Measurements from ENCODE around the gene DPH5.
"Not testable (repeated sequence)": the region's sequence is repeated elsewhere in the genome, so short reads cannot be mapped to it uniquely, and the experiment has no call there.

The DPH5 gene

DNA sequence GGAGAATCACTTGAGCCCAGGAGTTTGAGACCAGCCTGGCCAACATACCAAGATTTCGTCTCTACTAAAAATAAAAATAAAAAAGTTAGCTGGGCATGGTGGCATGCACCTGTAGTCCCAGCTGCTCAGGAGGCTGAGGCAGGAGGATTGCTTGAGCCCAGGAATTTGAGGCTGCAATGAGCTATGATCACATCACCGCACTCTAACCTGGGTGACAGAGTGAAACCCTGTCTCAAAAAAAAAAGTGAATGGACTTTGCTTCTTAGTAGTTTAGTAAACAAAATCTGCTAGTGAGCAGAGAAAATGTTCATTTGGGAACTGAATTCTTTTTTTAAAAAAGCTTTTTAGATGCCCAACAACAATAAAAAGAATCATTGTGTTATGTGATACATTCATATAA lies 6.5 kb upstream of the DPH5 start:
- DNase-seq (ENCODE audit: low read depth, low spot score), result not testable (repeated sequence)

DNA sequence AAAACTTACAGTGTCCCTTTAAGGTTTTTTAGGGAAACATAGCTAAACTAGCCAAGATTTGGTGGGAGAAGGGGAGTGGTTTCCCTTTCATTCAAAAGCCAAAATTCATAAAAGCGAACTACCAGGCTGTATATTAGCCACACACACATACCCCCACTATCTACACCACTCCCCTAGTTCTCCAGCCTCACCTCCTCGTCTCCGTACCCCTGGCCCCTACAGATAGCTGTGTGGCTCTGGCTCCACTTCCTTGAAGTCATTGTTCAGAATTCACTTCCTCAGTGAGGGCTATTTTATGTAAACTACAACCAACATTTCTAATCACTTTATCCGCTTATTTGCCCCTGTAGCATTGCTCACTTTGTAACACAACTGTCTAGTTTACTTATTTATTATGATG lies 5.3 kb upstream of the DPH5 start:
- DNase-seq (ENCODE audit: low read depth, low spot score), result no peak

DNA sequence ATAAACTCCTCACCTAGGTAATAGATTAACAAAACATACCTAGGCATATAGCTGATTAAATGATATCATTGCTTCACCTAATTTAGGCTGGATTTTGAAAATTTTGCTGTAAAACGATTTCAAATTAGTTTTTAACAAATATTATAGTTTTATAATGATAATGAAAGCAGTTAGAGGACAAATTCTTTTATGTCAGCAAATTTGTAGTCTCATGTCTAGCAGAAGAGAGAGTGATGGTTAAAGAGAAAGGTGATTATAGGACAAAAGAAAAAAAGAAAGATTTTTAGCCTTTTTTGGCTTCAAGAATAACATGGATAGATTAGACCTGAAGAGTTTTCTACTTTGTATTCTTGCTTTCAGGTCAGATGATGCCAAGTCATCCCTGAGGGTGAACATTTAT lies 3.6 kb upstream of the DPH5 start:
- DNase-seq (ENCODE audit: low read depth, low spot score), result no peak

DNA sequence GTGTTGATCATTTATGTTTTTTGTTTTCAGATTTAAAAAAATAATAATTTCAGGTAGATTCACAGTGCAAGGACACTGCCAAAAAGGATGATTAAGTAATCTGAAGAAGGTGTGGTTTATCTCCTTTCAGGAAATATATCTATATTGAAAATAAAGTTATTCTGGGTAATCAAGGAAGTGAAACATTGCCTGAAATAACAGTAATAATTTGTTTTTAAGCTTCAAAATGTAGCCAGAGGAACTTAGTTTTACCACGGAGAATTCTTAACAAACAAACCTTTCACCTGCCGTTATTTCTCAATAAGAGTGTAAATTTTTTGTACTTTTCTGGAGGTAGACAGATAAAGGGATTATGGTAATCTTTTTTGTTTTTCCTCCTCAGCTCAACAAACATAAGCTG lies 2.9 kb upstream of the DPH5 start:
- DNase-seq (ENCODE audit: low read depth, low spot score), result no peak

DNA sequence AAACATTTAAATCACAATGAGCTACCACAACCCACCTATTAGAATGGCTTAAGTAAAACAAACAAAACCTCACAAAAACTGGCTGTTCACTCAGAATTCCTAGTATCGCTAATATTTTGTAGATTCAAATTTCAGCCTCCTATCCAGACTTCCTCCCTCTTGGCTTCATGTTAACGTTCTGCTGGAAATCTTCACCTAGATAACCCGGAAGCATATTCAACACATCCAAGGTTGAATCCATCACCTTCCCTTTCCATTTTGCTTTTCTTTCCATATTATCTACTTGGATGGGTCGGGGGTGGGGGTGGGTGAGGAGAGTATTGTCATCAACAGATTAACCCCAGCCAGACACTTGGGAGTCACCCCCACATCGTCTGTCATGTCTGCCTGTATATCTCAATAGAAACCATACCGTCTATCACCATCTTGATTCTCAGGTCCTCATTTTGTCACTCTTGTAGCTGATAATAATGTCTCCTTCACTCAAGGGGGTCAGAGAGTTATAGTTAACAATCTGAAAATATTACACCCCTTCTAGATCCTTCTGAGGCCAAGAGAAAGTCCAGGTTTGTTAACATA lies 1.7 kb upstream of the DPH5 start:
- no peak for DNase-seq (ENCODE audit: low read depth, low spot score)

DNA sequence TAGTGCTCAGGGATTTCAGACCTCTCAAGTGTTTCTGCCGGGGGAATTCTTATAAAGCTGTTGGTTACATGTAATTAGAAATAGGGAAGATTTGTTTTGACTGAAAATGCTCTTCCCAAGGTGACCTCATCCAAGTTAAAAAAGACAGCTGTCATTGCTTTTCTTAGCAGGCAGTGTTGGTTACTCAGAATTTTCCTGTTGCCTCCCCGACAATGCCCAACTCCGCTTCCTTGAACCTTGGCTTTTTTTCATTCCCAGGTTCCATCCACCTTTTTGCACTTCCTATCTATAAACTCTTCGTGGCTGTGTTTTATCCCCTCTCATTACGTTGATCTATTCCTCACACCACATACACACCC lies 825 bp upstream of the DPH5 start:
- no peak for DNase-seq (ENCODE audit: low read depth, low spot score)

DNA sequence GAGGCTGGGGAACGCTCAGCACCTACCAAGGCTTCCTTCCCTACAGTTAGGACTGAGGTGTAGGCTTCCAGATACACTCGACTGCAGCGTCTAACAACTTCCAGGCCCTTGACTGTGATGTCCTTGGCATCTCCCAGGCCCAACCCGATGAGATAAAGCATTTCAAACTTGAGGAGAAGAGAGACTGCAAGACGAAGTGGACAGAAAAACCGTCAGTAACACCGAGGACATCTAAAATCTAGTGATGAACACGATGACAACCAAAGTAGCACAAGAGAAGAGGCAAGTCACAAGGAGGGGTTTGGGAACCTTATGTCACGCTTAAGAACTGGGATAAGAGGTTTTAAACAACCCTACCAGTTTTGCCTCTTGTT lies 314 bp downstream of the DPH5 start:
- peak; percentile 12 for DNase-seq (ENCODE audit: low read depth, low spot score)

DNA sequence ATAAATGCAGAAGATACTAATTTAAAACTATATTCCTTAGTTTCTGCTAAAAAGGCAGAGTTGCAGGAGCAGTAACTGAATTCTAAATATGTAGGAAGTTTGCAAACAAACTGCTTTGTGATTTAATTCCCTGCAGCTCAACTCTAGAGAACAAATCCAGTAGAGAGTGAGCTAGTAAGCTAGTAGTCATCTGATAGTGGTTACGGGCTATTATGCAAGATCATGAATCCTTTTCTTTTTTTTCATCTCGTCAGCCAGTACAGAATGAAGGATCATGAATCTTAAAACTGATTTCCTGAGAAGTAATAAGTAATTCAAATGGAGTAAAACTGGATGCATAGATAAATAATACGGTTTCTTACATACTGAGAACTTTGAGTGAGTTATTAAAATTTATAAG lies 3.3 kb downstream of the DPH5 start:
- DNase-seq (ENCODE audit: low read depth, low spot score), result no peak

DNA sequence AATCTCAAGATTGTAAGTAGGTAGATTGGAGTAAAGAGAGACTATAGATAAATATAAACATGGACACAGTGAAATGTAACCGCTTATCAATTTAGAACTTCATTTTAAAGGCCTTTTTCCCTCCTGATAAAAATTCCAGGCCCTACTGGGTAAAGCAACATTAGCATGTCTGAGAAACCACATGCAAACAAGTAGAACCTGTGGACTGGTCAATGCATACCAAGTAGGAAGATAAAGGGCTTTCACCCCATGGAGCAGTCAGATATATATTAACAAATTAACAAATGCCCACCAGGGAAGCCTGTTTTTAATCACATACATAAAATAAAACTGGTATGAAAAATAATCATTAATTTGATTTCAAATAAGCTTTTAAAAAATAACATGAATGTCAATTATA lies 8.1 kb downstream of the DPH5 start:
- no peak for DNase-seq (ENCODE audit: low read depth, low spot score)

DNA sequence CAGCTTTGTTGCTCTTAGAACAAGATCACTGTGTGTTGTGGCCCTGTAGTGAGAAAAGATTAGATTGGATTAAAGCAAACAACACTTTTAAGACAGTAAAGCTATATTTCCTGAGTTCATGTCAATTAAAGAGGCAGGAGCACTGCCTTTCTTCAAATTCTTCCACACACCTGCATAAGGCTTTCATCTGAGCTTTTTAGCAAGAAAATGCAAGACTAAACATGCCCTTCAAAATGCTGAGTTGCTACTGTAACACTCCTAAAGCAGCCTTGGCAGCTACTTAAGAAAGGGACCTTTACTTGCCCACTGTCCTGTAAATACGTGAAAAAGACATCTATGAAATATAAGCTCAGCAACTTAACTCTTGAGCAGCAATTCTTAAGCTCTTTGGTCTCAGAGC lies 11.8 kb downstream of the DPH5 start:
- DNase-seq (ENCODE audit: low read depth, low spot score), result no peak

DNA sequence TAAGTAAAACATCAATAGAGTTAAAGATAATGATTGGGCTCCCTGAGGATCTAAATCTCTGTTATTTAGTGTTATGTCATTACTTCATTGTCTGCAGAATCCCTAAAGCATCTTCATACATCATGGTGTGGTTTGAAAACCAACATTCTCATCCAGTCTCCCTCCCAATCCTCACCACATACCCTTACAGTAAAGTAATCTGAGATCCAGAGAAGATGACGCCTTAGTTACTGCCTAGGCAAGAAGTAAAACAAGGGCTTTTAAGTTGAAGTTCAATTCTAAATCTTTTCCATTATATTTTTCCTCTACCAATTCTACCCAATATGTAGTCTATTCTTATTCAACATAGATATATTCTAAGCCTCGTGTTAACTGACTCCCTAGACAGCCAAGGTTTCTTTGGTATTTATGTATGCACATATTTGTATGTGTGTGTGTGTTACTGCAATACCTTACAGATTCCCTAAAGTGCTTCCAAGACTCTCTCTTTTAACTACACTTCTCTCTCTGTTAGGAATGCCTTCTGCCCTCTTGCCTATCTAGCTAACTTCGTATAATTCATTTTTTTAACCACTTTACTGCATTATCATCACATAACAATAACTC lies 17.3 kb downstream of the DPH5 start:
- DNase-seq (ENCODE audit: low read depth, low spot score), result no peak

DNA sequence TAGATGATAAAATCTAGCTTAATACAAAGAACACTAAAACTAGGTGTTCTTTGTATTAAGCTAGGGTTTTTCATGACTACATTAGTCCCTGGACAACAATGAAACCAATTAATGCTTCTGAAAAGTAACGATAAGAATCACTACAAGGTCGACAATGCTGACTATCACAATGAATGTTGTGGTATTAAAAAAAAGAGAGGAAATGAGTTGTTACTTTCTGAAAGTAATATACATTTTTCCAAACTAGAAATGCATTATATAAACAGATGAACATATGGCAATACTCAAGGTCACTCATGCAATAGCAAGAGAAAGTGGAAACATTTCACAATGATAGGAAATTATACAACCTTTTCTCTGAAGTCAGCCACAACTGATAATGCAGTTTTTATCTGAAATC lies 19.0 kb downstream of the DPH5 start:
- no peak for DNase-seq (ENCODE audit: low read depth, low spot score)

DNA sequence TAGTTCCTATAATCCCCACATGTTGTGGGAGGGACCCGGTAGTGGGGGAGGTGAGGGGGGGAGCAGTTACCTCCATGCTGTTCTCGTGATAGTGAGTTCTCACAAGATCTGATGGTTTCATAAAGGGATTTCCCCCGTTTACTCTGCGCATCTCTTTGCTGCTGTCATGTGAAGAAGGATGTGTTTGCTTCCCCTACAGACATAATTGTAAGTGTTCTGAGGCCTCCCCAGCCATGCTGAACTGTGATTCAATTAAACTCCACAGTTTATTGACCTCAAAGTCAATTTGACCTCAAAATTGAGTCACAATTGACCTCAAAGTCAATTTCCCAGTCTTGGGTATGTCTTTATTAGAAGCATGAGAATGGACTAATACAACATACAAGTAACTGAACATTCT lies 19.7 kb downstream of the DPH5 start:
- DNase-seq (ENCODE audit: low read depth, low spot score), result no peak

DNA sequence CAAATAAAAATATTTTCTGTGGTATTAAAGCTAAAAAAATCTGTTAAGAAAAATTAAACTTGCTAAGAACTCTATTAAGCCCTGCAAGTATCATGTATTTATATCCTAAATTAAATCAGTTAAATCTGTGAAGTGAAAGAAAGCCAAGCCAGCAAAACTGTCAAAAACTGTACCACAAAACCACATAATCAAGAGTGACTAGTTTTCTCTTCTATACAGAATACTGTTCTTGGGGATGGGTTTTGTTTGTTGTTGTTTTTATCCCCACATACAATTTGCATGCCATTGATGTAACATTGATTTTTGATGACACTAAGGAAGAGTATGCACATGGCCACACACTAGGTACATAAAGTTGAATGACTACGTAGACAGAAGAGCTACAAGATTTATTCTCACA lies 20.4 kb downstream of the DPH5 start:
- DNase-seq (ENCODE audit: low read depth, low spot score), result no peak

DNA sequence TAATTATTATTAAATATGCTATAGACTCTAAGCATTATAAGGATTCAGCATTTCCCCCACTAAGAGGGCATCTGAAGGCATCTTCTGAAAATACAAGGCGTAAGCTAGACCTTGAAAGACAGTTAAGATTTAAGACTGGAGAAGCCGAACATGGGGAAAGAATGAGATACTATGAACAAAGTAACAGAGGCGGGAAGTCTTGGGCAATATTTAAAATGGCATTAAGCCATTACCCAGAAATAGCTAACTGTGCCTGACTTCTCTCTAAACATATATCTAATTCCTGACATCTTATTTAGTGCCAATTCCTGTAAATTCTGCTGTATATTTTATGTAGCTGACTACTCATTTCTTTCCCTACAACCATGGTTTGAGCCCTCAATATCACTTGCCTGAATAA lies 20.9 kb downstream of the DPH5 start:
- DNase-seq (ENCODE audit: low read depth, low spot score), result no peak

DNA sequence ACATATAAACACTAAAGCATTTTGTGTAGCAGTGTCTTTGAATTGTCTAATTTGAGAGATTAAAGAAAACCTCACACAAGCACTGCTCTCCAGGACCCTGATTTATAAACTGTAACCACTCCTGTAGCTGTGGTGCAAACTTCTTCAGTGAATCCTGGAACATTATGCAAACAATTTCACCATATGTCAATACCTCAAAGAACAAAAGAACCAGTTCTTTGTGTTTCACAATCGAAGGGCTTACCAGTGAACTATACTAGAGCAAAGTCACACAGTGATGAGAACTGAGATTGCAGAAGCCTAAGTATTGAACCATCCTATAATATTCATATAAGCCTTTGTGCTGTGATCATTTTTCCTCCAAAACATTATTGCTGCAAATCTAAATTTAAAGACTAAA lies 21.5 kb downstream of the DPH5 start:
- DNase-seq (ENCODE audit: low read depth, low spot score), result no peak

DNA sequence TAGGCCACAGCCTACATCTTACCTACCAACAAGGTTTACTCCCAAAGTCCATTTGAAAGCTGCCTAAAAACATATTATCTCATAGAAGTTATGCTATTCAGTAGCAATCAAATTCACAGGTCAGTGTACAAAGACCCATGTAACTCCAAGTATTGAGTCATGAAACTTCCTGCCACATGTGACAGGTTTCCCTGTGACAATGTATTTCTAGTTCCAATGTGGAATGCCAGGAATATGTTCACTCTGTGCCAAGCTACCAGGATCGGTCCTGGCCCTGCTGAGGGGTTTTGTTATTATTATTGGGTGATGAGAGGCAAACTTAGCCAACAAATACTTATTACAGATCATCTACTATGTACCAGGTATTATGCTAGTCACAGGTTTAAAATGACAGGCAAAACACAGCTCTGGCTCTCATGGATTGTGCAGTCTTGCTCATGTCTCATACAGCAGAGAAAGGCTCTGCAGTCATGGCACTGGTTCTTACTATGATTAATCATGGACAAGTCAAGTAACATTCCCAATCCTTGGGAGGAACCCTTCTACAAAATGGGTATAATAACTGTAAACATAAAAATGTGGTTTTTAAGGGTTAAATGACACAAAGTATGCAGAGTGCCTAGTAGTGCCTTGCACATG lies 22.5 kb downstream of the DPH5 start:
- DNase-seq (ENCODE audit: low read depth, low spot score), result no peak

DNA sequence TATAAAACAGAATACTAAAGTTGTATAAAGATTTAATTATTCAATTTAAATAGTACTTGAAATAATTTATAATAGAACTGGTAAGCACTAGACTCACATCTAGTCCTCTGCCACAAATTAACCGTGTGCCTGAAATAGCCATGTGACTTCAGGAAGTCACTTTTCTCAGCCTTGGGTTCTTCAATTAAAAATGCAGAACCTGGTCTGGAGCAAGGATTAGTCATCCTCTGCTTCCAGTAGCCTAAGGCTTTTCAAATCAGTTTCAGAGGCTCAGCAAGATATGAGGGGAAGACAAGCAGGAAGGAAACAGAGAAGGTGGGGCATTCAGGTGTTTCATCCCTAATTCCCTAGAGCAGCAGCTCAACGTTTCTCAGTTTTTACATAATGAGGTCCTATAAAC lies 23.0 kb downstream of the DPH5 start:
- no peak for DNase-seq (ENCODE audit: low read depth, low spot score)

DNA sequence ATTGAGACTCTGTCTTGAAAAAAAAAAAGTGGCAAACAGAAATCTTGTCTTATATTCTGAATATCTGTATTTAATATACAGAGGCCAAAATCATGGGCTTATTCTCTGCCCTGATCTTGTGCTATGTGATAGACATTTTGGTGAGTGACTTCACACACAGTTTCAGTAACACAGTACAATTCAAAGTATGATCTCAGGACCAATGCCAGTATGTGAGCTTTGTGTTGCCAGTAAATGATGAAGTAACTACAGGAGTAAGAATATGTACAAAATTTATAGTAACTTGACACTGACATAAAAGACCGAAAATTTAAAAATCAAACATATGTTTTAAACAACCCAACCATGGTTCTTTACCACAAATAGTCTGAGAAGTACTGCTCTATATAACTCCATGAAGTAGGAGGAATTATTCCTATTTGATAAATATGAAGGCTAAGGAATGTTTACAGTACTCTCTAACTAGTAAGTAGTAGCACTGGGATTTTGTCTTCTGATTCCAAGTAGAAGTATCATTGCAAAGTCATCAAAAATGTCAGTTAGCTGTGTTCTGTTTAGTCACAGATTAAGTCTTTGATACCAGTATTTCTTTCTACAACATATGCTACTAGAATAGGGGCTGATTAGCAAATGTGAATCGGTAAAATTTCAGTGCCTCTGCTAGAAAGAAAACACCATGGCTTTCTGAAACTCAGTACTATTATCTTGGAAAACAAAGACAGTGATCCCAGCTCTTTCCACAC lies 25.3 kb downstream of the DPH5 start:
- DNase-seq (ENCODE audit: low read depth, low spot score), result no peak

DNA sequence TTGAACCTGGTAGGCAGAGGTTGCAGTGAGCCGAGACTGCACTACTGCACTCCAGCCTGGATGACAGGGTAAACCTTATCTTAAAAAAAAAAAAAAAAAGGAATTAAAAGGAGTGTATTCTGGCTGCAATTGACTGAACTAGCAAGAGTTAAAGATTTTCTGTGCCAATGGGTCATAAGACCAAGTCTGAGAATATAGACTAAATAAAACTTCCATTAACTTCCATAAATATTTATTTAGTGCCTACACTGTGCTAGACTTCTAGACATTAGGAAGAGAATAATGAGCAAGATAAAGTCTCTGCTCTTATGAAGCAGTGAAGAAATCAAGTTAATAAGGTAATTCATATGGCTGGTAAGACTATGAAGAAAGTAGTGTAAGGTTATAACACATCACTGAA lies 27.2 kb downstream of the DPH5 start:
- no peak for DNase-seq (ENCODE audit: low read depth, low spot score)

DNA sequence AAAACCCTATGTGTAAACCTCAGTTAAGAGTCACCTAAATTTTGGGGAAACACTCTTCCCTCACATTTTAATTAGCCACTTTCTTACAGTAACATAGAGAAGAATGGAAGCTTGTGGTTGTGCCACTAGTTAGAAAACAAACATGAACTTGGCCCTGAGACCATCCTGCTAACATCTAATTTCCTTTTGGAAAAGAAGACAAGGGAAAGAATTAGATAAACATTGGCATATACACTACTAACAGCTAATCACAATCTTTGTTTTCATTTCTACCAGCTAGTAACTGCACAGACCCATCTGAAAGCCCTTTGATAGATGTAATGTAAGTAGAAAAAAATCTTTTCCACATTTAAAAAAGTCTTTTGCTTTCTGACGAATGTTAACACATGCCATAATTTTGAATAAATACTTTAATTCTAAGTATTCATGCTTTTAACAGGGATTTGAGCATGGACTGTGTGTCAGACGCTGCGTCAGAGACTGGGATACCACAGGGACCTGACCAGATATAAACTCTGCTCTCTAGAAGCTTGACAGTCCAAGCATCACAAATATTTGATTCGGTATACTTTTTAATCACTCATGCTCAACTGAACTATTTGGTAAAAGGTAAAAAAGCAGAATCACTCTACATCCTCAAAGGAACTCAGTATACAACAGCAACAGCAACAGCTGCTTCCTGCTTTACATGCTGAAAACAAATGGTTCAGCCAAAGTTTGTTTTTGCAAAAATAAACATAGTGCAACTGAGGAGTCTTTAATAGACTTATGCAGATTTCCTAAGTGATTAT lies 30.2 kb downstream of the DPH5 start:
- DNase-seq (ENCODE audit: low read depth, low spot score), result no peak
